ENCODE results near the gene TMPRSS13. TPM values are rescaled to one million over a fixed set of nuclear protein-coding genes. Genes with fewer than 3 reads are reported as not detected.

The TMPRSS13 gene
- total and polyA plus RNA-seq, 9 of the 15 experiments (the other 6 are each of a cell fraction or from before 2014, with no cell fraction given): 0.11 to 0.29 (median 0.15) TPM

GRCh38 chr11:117861151-117862018 lies 67.8 kb downstream of the TMPRSS13 start:
- in situ Hi-C loops (cut with MboI) (no loop called here), intact Hi-C loops (cut with micrococcal nuclease) (no loop called here)
- Histone ChIP-seq H3K36me3 (ENCODE audit: control insufficient read depth, insufficient read depth, low read length) (no peaks in the 10 kb centered on the region), H3K9ac (ENCODE audit: insufficient read depth in 1 of 2, low read depth in 2 of 2, low read length in 2 of 2) (peak overlapping the region in 1 of 2 experiments; percentile 1; a peak in 1 of 4 replicates), H3K4me3 (no peak overlapping the region), H3K9me1 (ENCODE audit: control insufficient read depth, insufficient read depth, low read length) (no peaks in the 10 kb centered on the region), H3K9me3 (replicated peaks; ENCODE audit: control insufficient read depth, insufficient read depth, low read depth, low read length) (no peaks in the 10 kb centered on the region), H2AFZ (ENCODE audit: low read depth, low read length) (no peak overlapping the region), H3K27me3 (ENCODE audit: control insufficient read depth in 2 of 2, insufficient read depth in 2 of 2, low read length in 2 of 2) (peaks cover 15 to 66% of the 10 kb centered on the region in 2 experiments; a peak in 4 of 5 replicates), H3K4me1 (replicated peaks in 1 of 2; ENCODE audit: control insufficient read depth in 2 of 2, insufficient read depth in 2 of 2, low read length in 2 of 2) (no peaks in the 10 kb centered on the region), H3K4me2 (ENCODE audit: insufficient read depth, low read length) (no peak overlapping the region), H3K27ac (ENCODE audit: extremely low read depth, low read depth, low read length) (no peak overlapping the region), H4K20me1 (replicated peaks; ENCODE audit: control insufficient read depth, insufficient read depth, low read length) (0 out of 2 replicates have a peak, but pooled peaks cover 3% of the 10 kb centered on the region), H3K79me2 (ENCODE audit: control insufficient read depth, insufficient read depth, low read length) (no peaks in the 10 kb centered on the region)
- no peak for TF ChIP-seq RFX5 (IDR thresholded peaks at IDR 0.05; ENCODE audit: low read depth, low read length)
- no peak for TF ChIP-seq ZKSCAN3 (CRISPR knock-in tag; IDR thresholded peaks at IDR 0.05)
- no peak for TF ChIP-seq MCM2 (IDR thresholded peaks at IDR 0.05; ENCODE audit: low read depth)
- TF ChIP-seq CCNT2 (IDR thresholded peaks at IDR 0.05; ENCODE audit: borderline replicate concordance, extremely low read depth, insufficient read length, low read depth, low read length): no peak
- no peak for TF ChIP-seq TOE1 (IDR thresholded peaks at IDR 0.05; ENCODE audit: borderline replicate concordance)
- TF ChIP-seq TOE1 (CRISPR knock-in tag; IDR thresholded peaks at IDR 0.05; ENCODE audit: borderline replicate concordance, low read depth): no peak
- no peak for TF ChIP-seq ZNF668 (CRISPR knock-in tag; IDR thresholded peaks at IDR 0.05)
- TF ChIP-seq ZNF3 (CRISPR knock-in tag; IDR thresholded peaks at IDR 0.05): no peak
- no peak for TF ChIP-seq PTBP1 (IDR thresholded peaks at IDR 0.05; ENCODE audit: low read depth, low read length)
- TF ChIP-seq SNIP1 (IDR thresholded peaks at IDR 0.05; ENCODE audit: low read depth): no peak
- peak; percentile 81 for ATAC-seq
- no peak for FAIRE-seq
- BruUV-seq (replicated peaks): no TSS peak
- POLR2A ChIA-PET: interaction anchor here (0.7 to 1.8 kb wide), 4 partner anchors 8 to 36 kb away, joined by 3 to 7 read pairs (median 4); no protein-coding TSS in a partner anchor
- 3% methylated on average over 13 of the region's 13 CpGs for WGBS (ENCODE audit: insufficient coverage, low coverage, missing lambda C conversion rate)
- CTCF ChIA-PET (ENCODE audit: low intra/inter-chr PET ratio): no interaction called here
- peak in 1 of 4 experiments; percentile 19 for DNase-seq (ENCODE audit: extremely low read depth in 1 of 4, low spot score in 3 of 4)

All from K562 (cell line).